Measurements from ENCODE around the gene MAGEA2B.
"Not testable (repeated sequence)": the region's sequence is repeated elsewhere in the genome, so short reads cannot be mapped to it uniquely, and the experiment has no call there.

MAGEA2B gene, protein sequence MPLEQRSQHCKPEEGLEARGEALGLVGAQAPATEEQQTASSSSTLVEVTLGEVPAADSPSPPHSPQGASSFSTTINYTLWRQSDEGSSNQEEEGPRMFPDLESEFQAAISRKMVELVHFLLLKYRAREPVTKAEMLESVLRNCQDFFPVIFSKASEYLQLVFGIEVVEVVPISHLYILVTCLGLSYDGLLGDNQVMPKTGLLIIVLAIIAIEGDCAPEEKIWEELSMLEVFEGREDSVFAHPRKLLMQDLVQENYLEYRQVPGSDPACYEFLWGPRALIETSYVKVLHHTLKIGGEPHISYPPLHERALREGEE

DNA sequence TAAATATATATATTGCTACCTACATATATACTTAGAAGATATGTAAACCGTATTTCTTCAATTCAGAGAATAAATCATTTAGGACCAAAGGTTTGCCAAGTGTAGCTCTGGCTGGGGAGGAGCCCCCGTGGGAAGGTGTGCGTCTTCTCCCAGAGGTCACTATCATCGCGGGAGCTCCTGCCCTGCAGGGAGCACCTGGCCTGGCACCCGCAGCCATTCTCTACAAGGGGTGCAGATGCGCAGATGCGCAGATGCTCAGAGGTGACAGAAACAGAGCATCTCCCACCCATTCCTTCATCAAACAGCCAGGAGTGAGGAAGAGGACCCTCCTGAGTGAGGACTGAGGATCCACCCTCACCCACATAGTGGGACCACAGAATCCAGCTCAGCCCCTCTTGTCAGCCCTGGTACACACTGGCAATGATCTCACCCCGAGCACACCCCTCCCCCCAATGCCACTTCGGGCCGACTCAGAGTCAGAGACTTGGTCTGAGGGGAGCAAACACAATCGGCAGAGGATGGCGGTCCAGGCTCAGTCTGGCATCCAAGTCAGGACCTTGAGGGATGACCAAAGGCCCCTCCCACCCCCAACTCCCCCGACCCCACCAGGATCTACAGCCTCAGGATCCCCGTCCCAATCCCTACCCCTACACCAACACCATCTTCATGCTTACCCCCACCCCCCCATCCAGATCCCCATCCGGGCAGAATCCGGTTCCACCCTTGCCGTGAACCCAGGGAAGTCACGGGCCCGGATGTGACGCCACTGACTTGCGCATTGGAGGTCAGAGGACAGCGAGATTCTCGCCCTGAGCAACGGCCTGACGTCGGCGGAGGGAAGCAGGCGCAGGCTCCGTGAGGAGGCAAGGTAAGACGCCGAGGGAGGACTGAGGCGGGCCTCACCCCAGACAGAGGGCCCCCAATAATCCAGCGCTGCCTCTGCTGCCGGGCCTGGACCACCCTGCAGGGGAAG lies at the start of gene MAGEA2B:
MAGEA2B (plus strand) TSS at position 814 of the 973 bp plus-strand sequence. CDS start 2,479 bp downstream, outside the sequence.
- not testable (repeated sequence) for H3K4me3 ChIP-seq (ENCODE audit: low read length); H3K36me3 ChIP-seq (ENCODE audit: control insufficient read depth, low read depth, low read length); H3K9me3 ChIP-seq (ENCODE audit: control insufficient read depth, low read depth, low read length); H3K27ac ChIP-seq (ENCODE audit: low read length); H3K4me1 ChIP-seq (ENCODE audit: control insufficient read depth, low read depth, low read length); H3K9ac ChIP-seq (ENCODE audit: low read length); H3K27me3 ChIP-seq (ENCODE audit: control insufficient read depth, insufficient read depth, low read length)

DNA sequence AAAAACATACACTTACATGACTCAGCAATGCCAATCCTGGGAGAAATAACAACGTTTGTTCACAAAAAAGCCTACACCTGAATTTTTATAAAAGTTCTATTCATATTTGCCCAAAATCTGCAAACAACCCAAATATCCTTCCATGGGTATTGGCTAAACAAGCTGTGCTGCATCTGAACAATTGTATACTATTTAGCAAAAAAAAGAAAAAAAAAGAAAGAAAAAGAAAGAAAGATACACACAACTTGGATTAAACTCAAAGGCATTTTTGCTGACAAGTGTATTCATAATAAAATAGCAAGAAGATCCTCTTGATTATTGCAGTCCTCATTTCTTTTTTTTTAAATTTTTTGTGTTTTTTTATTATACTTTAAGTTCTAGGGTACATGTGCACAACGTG lies 40.3 kb upstream of the MAGEA2B start:
- Histone ChIP-seq H3K27me3 (ENCODE audit: control insufficient read depth, insufficient read depth, low read length) (no peaks in the 10 kb centered on the region), H3K27ac (ENCODE audit: low read length) (no peak overlapping the region)

DNA sequence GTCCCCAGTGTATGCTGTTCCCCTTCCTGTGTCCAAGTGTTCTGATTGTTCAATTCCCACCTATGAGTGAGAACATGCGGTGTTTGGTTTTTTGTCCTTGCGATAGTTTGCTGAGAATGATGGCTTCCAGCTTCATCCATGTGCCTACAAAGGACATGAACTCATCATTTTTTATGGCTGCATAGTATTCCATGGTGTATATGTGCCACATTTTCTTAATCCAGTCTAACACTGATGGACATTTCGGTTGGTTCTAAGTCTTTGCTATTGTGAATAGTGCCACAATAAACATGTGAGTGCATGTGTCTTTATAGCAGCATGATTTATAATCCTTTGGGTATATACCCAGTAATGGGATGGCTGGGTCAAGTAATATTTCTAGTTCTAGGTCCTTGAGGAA lies 39.8 kb upstream of the MAGEA2B start:
- H3K27ac ChIP-seq (ENCODE audit: low read length); H3K36me3 ChIP-seq (ENCODE audit: control insufficient read depth, low read depth, low read length); H3K4me3 ChIP-seq (ENCODE audit: low read length); H3K9ac ChIP-seq (ENCODE audit: low read length); H3K4me1 ChIP-seq (ENCODE audit: control insufficient read depth, low read depth, low read length); H3K9me3 ChIP-seq (ENCODE audit: control insufficient read depth, low read depth, low read length); H3K27me3 ChIP-seq (ENCODE audit: control insufficient read depth, insufficient read depth, low read length): not testable (repeated sequence)

More for the DNA sequence above, 40.3 kb upstream of the MAGEA2B start:
- H3K9me3 ChIP-seq (ENCODE audit: control insufficient read depth, low read depth, low read length), result no peaks in the 10 kb centered on the region
- no peak overlapping the region for H3K9ac ChIP-seq (ENCODE audit: low read length)
- H3K4me3 ChIP-seq (ENCODE audit: low read length), result no peak overlapping the region
- H3K4me1 ChIP-seq (ENCODE audit: control insufficient read depth, low read depth, low read length), result no peaks in the 10 kb centered on the region
- H3K36me3 ChIP-seq (ENCODE audit: control insufficient read depth, low read depth, low read length), result no peaks in the 10 kb centered on the region

DNA sequence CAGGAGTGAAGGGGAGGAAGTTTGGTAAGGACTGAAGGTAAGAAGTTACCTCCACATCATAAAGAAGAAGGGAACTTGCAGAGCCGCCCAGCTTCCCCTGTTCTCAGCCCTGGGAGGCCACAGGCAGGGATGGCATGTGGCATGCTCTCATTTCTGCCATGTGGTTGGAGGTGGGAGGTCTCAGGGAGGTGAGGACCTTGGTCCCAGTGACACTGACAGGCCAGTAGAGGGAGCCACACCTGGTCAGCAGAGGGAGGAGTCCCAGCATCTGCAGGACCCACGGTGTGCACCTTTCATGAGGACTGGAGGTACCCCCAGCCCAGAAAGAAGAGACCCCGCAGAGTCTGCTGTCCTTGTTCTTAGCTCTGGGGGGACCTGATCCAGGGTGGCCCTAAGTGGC lies 33.4 kb upstream of the MAGEA2B start:
- H3K9ac ChIP-seq (ENCODE audit: low read length); H3K4me1 ChIP-seq (ENCODE audit: control insufficient read depth, low read depth, low read length); H3K27ac ChIP-seq (ENCODE audit: low read length); H3K9me3 ChIP-seq (ENCODE audit: control insufficient read depth, low read depth, low read length); H3K4me3 ChIP-seq (ENCODE audit: low read length); H3K27me3 ChIP-seq (ENCODE audit: control insufficient read depth, insufficient read depth, low read length); H3K36me3 ChIP-seq (ENCODE audit: control insufficient read depth, low read depth, low read length): not testable (repeated sequence)

DNA sequence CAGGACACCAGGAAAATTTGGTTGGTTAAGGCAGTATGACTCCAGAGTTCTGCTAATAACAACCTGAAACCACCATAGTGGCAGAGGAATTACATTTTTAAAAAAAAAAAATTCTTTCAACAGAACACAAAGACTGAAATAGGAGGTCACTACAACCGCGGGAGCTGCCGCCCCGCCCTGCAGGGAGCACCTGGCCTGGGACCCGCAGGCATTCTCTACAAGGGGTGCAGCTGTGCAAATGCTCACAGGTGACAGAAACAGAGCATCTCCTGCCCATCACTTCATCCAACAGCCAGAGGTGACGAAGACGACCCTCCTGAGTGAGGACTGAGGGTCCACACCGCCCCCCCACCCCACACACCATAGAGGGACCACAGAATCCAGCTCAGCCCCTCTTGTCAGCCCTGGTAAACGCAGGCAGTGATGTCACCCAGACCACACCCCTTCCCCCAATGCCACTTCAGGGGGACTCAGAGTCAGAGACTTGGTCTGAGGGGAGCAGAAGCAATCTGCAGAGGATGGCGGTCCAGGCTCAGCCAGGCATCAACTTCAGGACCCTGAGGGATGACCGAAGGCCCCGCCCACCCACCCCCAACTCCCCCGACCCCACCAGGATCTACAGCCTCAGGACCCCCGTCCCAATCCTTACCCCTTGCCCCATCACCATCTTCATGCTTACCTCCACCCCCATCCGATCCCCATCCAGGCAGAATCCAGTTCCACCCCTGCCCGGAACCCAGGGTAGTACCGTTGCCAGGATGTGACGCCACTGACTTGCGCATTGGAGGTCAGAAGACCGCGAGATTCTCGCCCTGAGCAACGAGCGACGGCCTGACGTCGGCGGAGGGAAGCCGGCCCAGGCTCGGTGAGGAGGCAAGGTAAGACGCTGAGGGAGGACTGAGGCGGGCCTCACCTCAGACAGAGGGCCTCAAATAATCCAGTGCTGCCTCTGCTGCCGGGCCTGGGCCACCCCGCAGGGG lies 16.2 kb upstream of the MAGEA2B start, which contains the start of gene MAGEA3:
MAGEA3 (plus strand) TSS at position 843 of the 980 bp plus-strand sequence. CDS start 2,039 bp downstream, outside the sequence.
- H3K27ac ChIP-seq (ENCODE audit: low read length); H3K9ac ChIP-seq (ENCODE audit: low read length); H3K36me3 ChIP-seq (ENCODE audit: control insufficient read depth, low read depth, low read length): not testable (repeated sequence)

DNA sequence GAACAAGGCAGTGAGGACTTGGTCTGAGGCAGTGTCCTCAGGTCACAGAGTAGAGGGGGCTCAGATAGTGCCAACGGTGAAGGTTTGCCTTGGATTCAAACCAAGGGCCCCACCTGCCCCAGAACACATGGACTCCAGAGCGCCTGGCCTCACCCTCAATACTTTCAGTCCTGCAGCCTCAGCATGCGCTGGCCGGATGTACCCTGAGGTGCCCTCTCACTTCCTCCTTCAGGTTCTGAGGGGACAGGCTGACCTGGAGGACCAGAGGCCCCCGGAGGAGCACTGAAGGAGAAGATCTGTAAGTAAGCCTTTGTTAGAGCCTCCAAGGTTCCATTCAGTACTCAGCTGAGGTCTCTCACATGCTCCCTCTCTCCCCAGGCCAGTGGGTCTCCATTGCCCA lies 14.0 kb upstream of the MAGEA2B start:
- H3K9me3 ChIP-seq (ENCODE audit: control insufficient read depth, low read depth, low read length); H3K27me3 ChIP-seq (ENCODE audit: control insufficient read depth, insufficient read depth, low read length); H3K27ac ChIP-seq (ENCODE audit: low read length); H3K9ac ChIP-seq (ENCODE audit: low read length); H3K4me3 ChIP-seq (ENCODE audit: low read length); H3K4me1 ChIP-seq (ENCODE audit: control insufficient read depth, low read depth, low read length); H3K36me3 ChIP-seq (ENCODE audit: control insufficient read depth, low read depth, low read length): not testable (repeated sequence)

More for the DNA sequence above, 16.2 kb upstream of the MAGEA2B start, which contains the start of gene MAGEA3:
- not testable (repeated sequence) for H3K4me1 ChIP-seq (ENCODE audit: control insufficient read depth, low read depth, low read length); H3K9me3 ChIP-seq (ENCODE audit: control insufficient read depth, low read depth, low read length); H3K27me3 ChIP-seq (ENCODE audit: control insufficient read depth, insufficient read depth, low read length); H3K4me3 ChIP-seq (ENCODE audit: low read length)

DNA sequence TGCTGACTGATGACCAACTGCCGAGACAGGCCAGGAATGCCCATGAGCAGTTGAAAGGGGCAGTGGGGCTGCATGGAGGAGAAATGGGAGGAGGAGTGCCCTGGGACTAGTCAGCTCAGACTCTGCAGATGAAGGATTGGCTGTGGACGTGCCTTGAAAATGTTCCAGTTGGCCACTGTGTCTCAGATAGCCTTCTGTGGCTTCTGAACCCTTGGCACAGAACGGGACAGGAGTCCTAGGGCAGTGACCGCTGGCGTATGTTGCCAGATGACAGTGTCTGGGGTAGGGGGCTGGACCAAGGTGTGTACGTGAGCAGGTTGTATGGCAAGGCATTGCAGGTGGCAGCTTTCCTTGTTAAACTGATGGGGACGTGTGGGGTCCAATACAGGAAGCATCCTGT lies 7.9 kb upstream of the MAGEA2B start:
- not testable (repeated sequence) for H3K4me3 ChIP-seq (ENCODE audit: low read length); H3K9me3 ChIP-seq (ENCODE audit: control insufficient read depth, low read depth, low read length); H3K36me3 ChIP-seq (ENCODE audit: control insufficient read depth, low read depth, low read length); H3K27me3 ChIP-seq (ENCODE audit: control insufficient read depth, insufficient read depth, low read length); H3K9ac ChIP-seq (ENCODE audit: low read length); H3K27ac ChIP-seq (ENCODE audit: low read length); H3K4me1 ChIP-seq (ENCODE audit: control insufficient read depth, low read depth, low read length)

DNA sequence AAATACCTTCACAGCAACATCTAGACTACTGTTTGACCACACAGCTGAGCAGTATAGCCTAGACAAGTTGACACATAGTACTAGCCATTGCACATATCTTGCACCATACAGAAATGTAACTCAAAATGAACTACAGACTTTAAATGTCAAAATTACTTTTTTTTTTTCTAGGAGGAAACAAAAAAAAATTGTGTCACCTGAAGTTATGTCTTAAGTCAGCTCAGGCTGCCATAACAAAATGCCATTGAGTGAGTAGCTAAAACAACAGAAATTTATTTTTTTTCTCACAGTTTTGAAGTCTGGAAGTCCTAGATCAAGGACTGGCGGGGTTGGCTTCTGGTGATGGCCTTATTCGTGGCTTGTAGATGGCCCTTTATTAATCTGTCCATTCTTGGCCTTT lies 5.3 kb upstream of the MAGEA2B start, which contains the start of gene CSAG2:
CSAG2 (minus strand) TSS at position 101 of the 400 bp plus-strand sequence. CDS start 161 bp downstream, outside the sequence.
- not testable (repeated sequence) for H3K9ac ChIP-seq (ENCODE audit: low read length)

DNA sequence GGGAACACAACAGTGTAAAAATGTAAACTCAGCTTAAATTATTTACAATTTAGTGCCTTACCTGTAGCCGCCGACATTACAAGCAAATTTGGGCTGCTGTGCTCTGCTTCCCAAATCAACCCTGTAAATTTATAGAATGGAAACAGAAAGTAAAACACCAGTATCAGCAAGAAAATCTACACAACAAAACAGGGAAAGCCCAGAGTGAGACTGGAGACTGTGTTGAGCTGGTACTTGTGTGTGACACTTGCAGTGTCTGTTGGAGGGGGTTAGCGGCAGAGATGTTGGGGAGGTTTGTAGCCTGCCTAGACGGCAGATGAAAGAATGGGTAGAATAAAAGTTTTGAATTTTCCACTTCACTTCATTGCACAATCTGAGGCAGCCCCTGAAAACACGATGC lies 1.2 kb upstream of the MAGEA2B start:
- not testable (repeated sequence) for H3K4me1 ChIP-seq (ENCODE audit: control insufficient read depth, low read depth, low read length)

More for the DNA sequence above, 5.3 kb upstream of the MAGEA2B start, which contains the start of gene CSAG2:
- not testable (repeated sequence) for H3K9me3 ChIP-seq (ENCODE audit: control insufficient read depth, low read depth, low read length); H3K27ac ChIP-seq (ENCODE audit: low read length); H3K27me3 ChIP-seq (ENCODE audit: control insufficient read depth, insufficient read depth, low read length); H3K4me1 ChIP-seq (ENCODE audit: control insufficient read depth, low read depth, low read length); H3K36me3 ChIP-seq (ENCODE audit: control insufficient read depth, low read depth, low read length); H3K4me3 ChIP-seq (ENCODE audit: low read length)

DNA sequence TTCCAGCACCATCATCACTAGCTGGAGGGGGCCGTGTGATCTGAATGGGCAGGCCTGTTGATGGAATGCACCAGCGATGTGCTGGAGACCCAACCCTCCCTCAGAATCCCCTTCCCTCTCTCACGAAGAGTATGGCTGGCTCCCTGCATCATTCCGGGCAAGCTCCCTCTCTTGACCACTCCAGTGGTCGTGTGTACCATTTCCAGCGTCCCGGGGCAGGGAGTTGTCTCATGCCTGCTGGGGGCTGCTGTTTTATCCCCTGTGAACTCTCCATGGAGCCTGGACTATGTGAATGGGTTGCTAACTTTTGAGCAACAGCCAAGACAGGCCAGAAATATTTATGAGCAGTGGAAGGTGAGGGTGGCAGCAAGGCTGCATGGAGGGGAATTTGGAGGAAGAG lies 11.0 kb downstream of the MAGEA2B start:
- Histone ChIP-seq H3K27ac (ENCODE audit: low read length) (no peak overlapping the region), H3K4me3 (ENCODE audit: low read length) (no peak overlapping the region), H3K27me3 (ENCODE audit: control insufficient read depth, insufficient read depth, low read length) (no peaks in the 10 kb centered on the region), H3K4me1 (ENCODE audit: control insufficient read depth, low read depth, low read length) (no peaks in the 10 kb centered on the region), H3K36me3 (ENCODE audit: control insufficient read depth, low read depth, low read length) (no peaks in the 10 kb centered on the region), H3K9ac (ENCODE audit: low read length) (no peak overlapping the region), H3K9me3 (ENCODE audit: control insufficient read depth, low read depth, low read length) (peaks cover 12% of the 10 kb centered on the region)

More for the DNA sequence above, 1.2 kb upstream of the MAGEA2B start:
- H3K9ac ChIP-seq (ENCODE audit: low read length); H3K36me3 ChIP-seq (ENCODE audit: control insufficient read depth, low read depth, low read length); H3K9me3 ChIP-seq (ENCODE audit: control insufficient read depth, low read depth, low read length); H3K4me3 ChIP-seq (ENCODE audit: low read length); H3K27ac ChIP-seq (ENCODE audit: low read length); H3K27me3 ChIP-seq (ENCODE audit: control insufficient read depth, insufficient read depth, low read length): not testable (repeated sequence)
